HEK293 (cell line): ENCODE data around the gene WDR6.

Experiments
- CTCF ChIA-PET: fragments of 350-600 bp; formaldehyde crosslinking; extraction: SDS; loops from one replicate; lab custom pipeline; 2021; ENCODE audit warnings: antibody characterized with exemption; lab: Yijun Ruan, JAX
- POLR2A ChIA-PET: fragments of 300-600 bp; formaldehyde crosslinking; extraction: SDS; loops from one replicate; lab custom pipeline; 2020; ENCODE audit warnings: antibody characterized with exemption, inconsistent platforms; lab: Yijun Ruan, JAX
- H3K27ac ChIP-seq: fragments of 200-500 bp; sonication (Bioruptor generic); 2 replicates; pipeline ENCODE4 v1.5.1; 2014; ENCODE audit warnings: low read depth, low read length, control low read depth, inconsistent platforms; ENCODE audit errors: extremely low read depth
- H3K36me3 ChIP-seq, 2 experiments: fragments of 200-500 bp in 1 of 2; sonication (Bioruptor generic) in 1 of 2; 1 replicate in 1 of 2; 2 replicates in 1 of 2; pipeline ENCODE4 v1.5.1; 2014 to 2017; ENCODE audit warnings: inconsistent platforms in 2 of 2, low read length in 2 of 2; ENCODE audit not compliant: control insufficient read depth in 2 of 2, insufficient read depth in 1 of 2
- H3K4me1 ChIP-seq: fragments of 200-500 bp; sonication (Bioruptor generic); 2 replicates; pipeline ENCODE4 v1.5.1; 2014; ENCODE audit warnings: mild to moderate bottlenecking, low read length, inconsistent platforms; ENCODE audit not compliant: control insufficient read depth, insufficient read depth
- H3K4me3 ChIP-seq: 2 replicates; pipeline ENCODE4 v1.5.1; 2011; ENCODE audit warnings: low read depth, mild to moderate bottlenecking, control low read depth, low read length, moderate library complexity
- H3K9me3 ChIP-seq: fragments of 200-500 bp; sonication (Bioruptor generic); 2 replicates; pipeline ENCODE4 v1.5.1; 2014; ENCODE audit warnings: low read depth, low read length, inconsistent platforms; ENCODE audit not compliant: control insufficient read depth, insufficient read depth
- EGR2 ChIP-seq: fragments of 450-650 bp; formaldehyde crosslinking; IDR thresholded peaks from 2 replicates; pipeline ENCODE4 v1.5.1; 2016; ENCODE audit warnings: low read depth, missing biosample characterization, missing genetic modification characterization
- FEZF1 ChIP-seq: fragments of 450-650 bp; formaldehyde crosslinking; IDR thresholded peaks from 2 replicates; pipeline ENCODE4 v1.5.1; 2016; ENCODE audit warnings: missing biosample characterization, missing genetic modification characterization
- GLI2 ChIP-seq: fragments of 450-650 bp; formaldehyde crosslinking; IDR thresholded peaks from 2 replicates; pipeline ENCODE4; 2017; ENCODE audit warnings: missing biosample characterization, missing genetic modification characterization, low read depth, borderline replicate concordance
- GLIS2 ChIP-seq: fragments of 450-650 bp; formaldehyde crosslinking; IDR thresholded peaks from 2 replicates; pipeline ENCODE4 v1.5.1; 2016; ENCODE audit warnings: missing biosample characterization, missing genetic modification characterization
- INSM2 ChIP-seq: fragments of 450-650 bp; formaldehyde crosslinking; IDR thresholded peaks from 2 replicates; pipeline ENCODE4 v1.5.1; 2016; ENCODE audit warnings: missing biosample characterization, missing genetic modification characterization
- KLF1 ChIP-seq: fragments of 450-650 bp; formaldehyde crosslinking; IDR thresholded peaks from 2 replicates; pipeline ENCODE4 v1.5.1; 2016; ENCODE audit warnings: missing biosample characterization, missing genetic modification characterization
- KLF10 ChIP-seq: fragments of 450-650 bp; IDR thresholded peaks from 2 replicates; pipeline ENCODE4 v1.5.1; 2018; ENCODE audit warnings: missing biosample characterization, mild to moderate bottlenecking, missing genetic modification characterization
- KLF9 ChIP-seq: fragments of 450-650 bp; formaldehyde crosslinking; IDR thresholded peaks from 2 replicates; pipeline ENCODE4 v1.5.1; 2016; ENCODE audit warnings: missing biosample characterization, missing genetic modification characterization, low read depth
- SCRT2 ChIP-seq: fragments of 450-650 bp; formaldehyde crosslinking; IDR thresholded peaks from 2 replicates; pipeline ENCODE4 v1.5.1; 2016; ENCODE audit warnings: missing biosample characterization, missing genetic modification characterization
- SP7 ChIP-seq: fragments of 450-650 bp; formaldehyde crosslinking; IDR thresholded peaks from 2 replicates; pipeline ENCODE4 v1.5.1; 2016; ENCODE audit warnings: missing biosample characterization, missing genetic modification characterization
- ZBTB11 ChIP-seq: fragments of 450-650 bp; formaldehyde crosslinking; conservative IDR thresholded peaks from 2 replicates; pipeline ENCODE4 v1.5.1; 2016; ENCODE audit warnings: low read depth, missing biosample characterization, missing genetic modification characterization
- ZFHX2 ChIP-seq: fragments of 450-650 bp; formaldehyde crosslinking; conservative IDR thresholded peaks from 2 replicates; pipeline ENCODE4 v1.5.1; 2016; ENCODE audit warnings: missing biosample characterization, missing genetic modification characterization
- ZFP41 ChIP-seq: fragments of 450-650 bp; formaldehyde crosslinking; IDR thresholded peaks from 2 replicates; pipeline ENCODE4 v1.5.1; 2016; ENCODE audit warnings: missing biosample characterization, missing genetic modification characterization, borderline replicate concordance
- ZIC2 ChIP-seq: fragments of 450-650 bp; formaldehyde crosslinking; IDR thresholded peaks from 2 replicates; pipeline ENCODE4 v1.5.1; 2016; ENCODE audit warnings: missing biosample characterization, missing genetic modification characterization
- ZNF677 ChIP-seq: fragments of 450-650 bp; IDR thresholded peaks from 2 replicates; pipeline ENCODE4 v1.5.0; 2018; ENCODE audit warnings: missing biosample characterization, mild to moderate bottlenecking, missing genetic modification characterization, moderate library complexity
- TF ChIP-seq, protein P1 (sequence below): fragments of 450-650 bp; formaldehyde crosslinking; IDR thresholded peaks from 2 replicates; pipeline ENCODE4 v1.5.1; 2016; ENCODE audit warnings: missing biosample characterization, missing genetic modification characterization
- TF ChIP-seq, protein P2 (sequence below): fragments of 450-650 bp; formaldehyde crosslinking; IDR thresholded peaks from 2 replicates; pipeline ENCODE4 v1.5.1; 2016; ENCODE audit warnings: missing biosample characterization, missing genetic modification characterization

Gene WDR6

DNA sequence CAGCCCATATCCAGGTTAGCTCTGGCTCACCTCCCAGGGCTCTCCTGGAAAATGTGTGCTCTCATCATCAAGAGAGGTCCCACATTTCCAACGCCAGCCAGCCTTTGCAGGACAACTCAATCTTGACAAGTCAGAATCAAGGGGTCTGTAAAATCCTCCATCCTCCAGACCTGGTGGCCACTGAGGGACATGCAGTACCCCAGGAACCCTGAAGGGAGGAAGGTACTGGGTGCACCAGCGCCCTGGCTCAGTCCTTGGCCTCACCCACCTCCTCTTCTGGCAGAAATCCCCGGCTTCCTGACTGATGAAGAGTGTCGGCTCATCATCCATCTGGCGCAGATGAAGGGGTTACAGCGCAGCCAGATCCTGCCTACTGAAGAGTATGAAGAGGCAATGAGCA is 6.0 kb upstream of the WDR6 start:
- TF ChIP-seq ZFP41 (tag by site-specific recombination) = no peak
- TF ChIP-seq INSM2 (tag by site-specific recombination) = no peak
- TF ChIP-seq ZNF677 (tag by site-specific recombination) = no peak
- peaks cover 0 to 10% of the 10 kb centered on the region in 2 experiments; a peak in 1 of 3 replicates for H3K36me3 ChIP-seq
- H3K4me1 ChIP-seq = peaks cover 13% of the 10 kb centered on the region
- no peak overlapping the region for H3K4me3 ChIP-seq
- no peaks in the 10 kb centered on the region for H3K9me3 ChIP-seq
- ChIA-PET CTCF (interaction anchor here (1.2 kb wide), 1 partner anchor 7 kb away, joined by 3 read pairs; no protein-coding TSS in a partner anchor), POLR2A (interaction anchor here (0.5 to 1.2 kb wide), 2 partner anchors 10 to 180 kb away, joined by 4 read pairs; no protein-coding TSS in a partner anchor)
- no peak overlapping the region for H3K27ac ChIP-seq

- Histone ChIP-seq H3K4me3 (no peak overlapping the region), H3K9me3 (no peaks in the 10 kb centered on the region), H3K27ac (no peak overlapping the region), H3K4me1 (peaks cover 4% of the 10 kb centered on the region; the same call in 1 of the 2 replicates), H3K36me3 (peaks cover 0 to 6% of the 10 kb centered on the region in 2 experiments; a peak in 1 of 3 replicates)
- TF ChIP-seq ZIC2 = no peak
- 0 out of 2 replicates have a peak, but pooled peaks have one; percentile 11 for TF ChIP-seq GLIS2 (tag by site-specific recombination)
- TF ChIP-seq, protein P1, sequence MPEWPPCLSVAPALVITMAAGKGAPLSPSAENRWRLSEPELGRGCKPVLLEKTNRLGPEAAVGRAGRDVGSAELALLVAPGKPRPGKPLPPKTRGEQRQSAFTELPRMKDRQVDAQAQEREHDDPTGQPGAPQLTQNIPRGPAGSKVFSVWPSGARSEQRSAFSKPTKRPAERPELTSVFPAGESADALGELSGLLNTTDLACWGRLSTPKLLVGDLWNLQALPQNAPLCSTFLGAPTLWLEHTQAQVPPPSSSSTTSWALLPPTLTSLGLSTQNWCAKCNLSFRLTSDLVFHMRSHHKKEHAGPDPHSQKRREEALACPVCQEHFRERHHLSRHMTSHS (tag by site-specific recombination) = no peak
- no peak for TF ChIP-seq EGR2 (tag by site-specific recombination)
- peak; percentile 57; the same call in 1 of the 2 replicates for TF ChIP-seq KLF10 (tag by site-specific recombination)
- TF ChIP-seq ZFHX2 (tag by site-specific recombination) = peak; percentile 42; the same call in 1 of the 2 replicates
- peak; percentile 43 for TF ChIP-seq KLF1 (tag by site-specific recombination)
- TF ChIP-seq KLF9 = peak; percentile 58; the same call in 1 of the 2 replicates
- CTCF ChIA-PET = no interaction called here
- POLR2A ChIA-PET = interaction anchor here (1.1 to 4.4 kb wide), 3 partner anchors 8 to 17 kb away, joined by 4 to 61 read pairs (median 34); partner anchors contain the start of genes NDUFAF3 and P4HTM
Observed at GRCh38 chr3:49004352-49005302, 2.6 kb upstream of the WDR6 start.

DNA sequence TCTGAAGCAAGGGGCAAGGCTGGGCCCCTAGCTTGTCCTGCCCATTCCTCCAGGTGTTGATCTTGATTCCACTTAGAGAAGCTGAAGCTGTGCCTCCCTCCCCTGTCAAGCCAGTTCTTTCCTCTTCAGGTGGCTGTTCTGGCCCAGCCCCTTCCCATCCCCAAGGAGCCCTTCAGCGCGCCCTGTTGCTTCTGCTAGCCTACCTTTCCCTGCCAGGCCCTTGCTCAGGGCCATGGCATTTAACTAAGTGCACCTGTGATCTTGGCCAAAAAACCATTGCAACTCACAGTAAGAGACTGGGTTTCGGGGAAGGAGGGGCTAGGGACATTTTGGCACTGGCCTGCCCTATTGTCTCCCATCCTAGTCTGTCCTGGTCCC is 1.9 kb upstream of the WDR6 start:
- ChIA-PET POLR2A (interaction anchor here (1.1 to 4.4 kb wide), 4 partner anchors 9 to 89 kb away, joined by 4 to 61 read pairs (median 29); partner anchors contain the start of genes NDUFAF3, P4HTM and QRICH1), CTCF (no interaction called here)
- Histone ChIP-seq H3K4me3 (no peak overlapping the region), H3K27ac (no peak overlapping the region), H3K9me3 (no peaks in the 10 kb centered on the region), H3K4me1 (no peaks in the 10 kb centered on the region), H3K36me3 (peaks cover 0 to 6% of the 10 kb centered on the region in 2 experiments; a peak in 1 of 3 replicates)
- TF ChIP-seq FEZF1 (tag by site-specific recombination) = no peak
- TF ChIP-seq SCRT2 = peak; percentile 37

- Histone ChIP-seq H3K4me1 (no peaks in the 10 kb centered on the region), H3K4me3 (no peak overlapping the region), H3K36me3 (peaks cover under 1 to 6% of the 10 kb centered on the region in 2 experiments; a peak in 2 of 3 replicates), H3K9me3 (no peaks in the 10 kb centered on the region), H3K27ac (no peak overlapping the region)
- ChIA-PET POLR2A (interaction anchor here (1.1 to 4.4 kb wide), 7 partner anchors 10 to 463 kb away, joined by 3 to 141 read pairs (median 24); partner anchors contain the start of genes DALRD3, IMPDH2, KLHDC8B and NDUFAF3), CTCF (interaction anchor here (1.9 to 3.8 kb wide), 2 partner anchors 18 to 21 kb away, joined by 5 to 20 read pairs; no protein-coding TSS in a partner anchor)
- TF ChIP-seq GLI2 (tag by site-specific recombination) (no peak), SP7 (tag by site-specific recombination) (no peak), ZBTB11 (tag by site-specific recombination) (no peak)
- TF ChIP-seq, protein P2, sequence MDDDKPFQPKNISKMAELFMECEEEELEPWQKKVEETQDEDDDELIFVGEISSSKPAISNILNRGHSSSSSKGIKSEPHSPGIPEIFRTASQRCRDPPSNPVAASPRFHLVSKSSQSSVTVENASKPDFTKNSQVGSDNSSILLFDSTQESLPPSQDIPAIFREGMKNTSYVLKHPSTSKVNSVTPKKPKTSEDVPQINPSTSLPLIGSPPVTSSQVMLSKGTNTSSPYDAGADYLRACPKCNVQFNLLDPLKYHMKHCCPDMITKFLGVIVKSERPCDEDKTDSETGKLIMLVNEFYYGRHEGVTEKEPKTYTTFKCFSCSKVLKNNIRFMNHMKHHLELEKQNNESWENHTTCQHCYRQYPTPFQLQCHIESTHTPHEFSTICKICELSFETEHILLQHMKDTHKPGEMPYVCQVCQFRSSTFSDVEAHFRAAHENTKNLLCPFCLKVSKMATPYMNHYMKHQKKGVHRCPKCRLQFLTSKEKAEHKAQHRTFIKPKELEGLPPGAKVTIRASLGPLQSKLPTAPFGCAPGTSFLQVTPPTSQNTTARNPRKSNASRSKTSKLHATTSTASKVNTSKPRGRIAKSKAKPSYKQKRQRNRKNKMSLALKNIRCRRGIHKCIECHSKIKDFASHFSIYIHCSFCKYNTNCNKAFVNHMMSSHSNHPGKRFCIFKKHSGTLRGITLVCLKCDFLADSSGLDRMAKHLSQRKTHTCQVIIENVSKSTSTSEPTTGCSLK (tag by site-specific recombination) = no peak
Observed at GRCh38 chr3:49005998-49006397, 1.2 kb upstream of the WDR6 start.
